ENCODE results near the gene MAP3K7. TPM values are rescaled to one million over a fixed set of nuclear protein-coding genes. Genes with fewer than 3 reads are reported as not detected.

Gene MAP3K7
- total RNA-seq, 1 experiment from 2014 or later, result 31.9 TPM

GRCh38 chr6:90466154-90466940 lies 120.5 kb downstream of the MAP3K7 start:
- TF ChIP-seq CTCF (conservative IDR thresholded peaks at IDR 0.05), result no peak
- no peak for TF ChIP-seq EZH2 (IDR thresholded peaks at IDR 0.05; ENCODE audit: low read depth)
- POLR2A ChIA-PET (ENCODE audit: unreplicated experiment), result no interaction called here
- no peak overlapping the region for H2AFZ ChIP-seq
- H3K79me2 ChIP-seq (ENCODE audit: low read depth), result no peaks in the 10 kb centered on the region
- H3K4me3 ChIP-seq, result no peak overlapping the region
- CTCF ChIA-PET, result no interaction called here
- no peak for DNase-seq
- H3K4me2 ChIP-seq, result no peak overlapping the region
- no peaks in the 10 kb centered on the region for H3K9me2 ChIP-seq (ENCODE audit: insufficient read depth)
- no peaks in the 10 kb centered on the region for H4K20me1 ChIP-seq (ENCODE audit: insufficient read depth)
- H3K9me3 ChIP-seq (ENCODE audit: insufficient read depth, low read depth), result no peaks in the 10 kb centered on the region
- no peak overlapping the region for H3K27ac ChIP-seq
- no peaks in the 10 kb centered on the region for H3F3A ChIP-seq (ENCODE audit: insufficient read depth, low read depth)
- intact Hi-C loops (cut with micrococcal nuclease; ENCODE audit: unreplicated experiment), result no loop called here
- no peaks in the 10 kb centered on the region for H3K27me3 ChIP-seq (ENCODE audit: insufficient read depth, low read depth)
- no TSS peak for BruUV-seq (replicated peaks)
- no peaks in the 10 kb centered on the region for H3K4me1 ChIP-seq (replicated peaks; ENCODE audit: insufficient read depth)
- H3K36me3 ChIP-seq (ENCODE audit: low read depth), result no peaks in the 10 kb centered on the region

GRCh38 chr6:90465686-90466085 lies 121.2 kb downstream of the MAP3K7 start:
- H3K36me3 ChIP-seq (ENCODE audit: low read depth), result no peaks in the 10 kb centered on the region
- POLR2A ChIA-PET (ENCODE audit: unreplicated experiment), result no interaction called here
- H2AFZ ChIP-seq, result no peak overlapping the region
- H3K27ac ChIP-seq, result no peak overlapping the region
- H3K4me2 ChIP-seq, result no peak overlapping the region
- no peak overlapping the region for H3K4me3 ChIP-seq
- no peaks in the 10 kb centered on the region for H3K27me3 ChIP-seq (ENCODE audit: insufficient read depth, low read depth)
- H3K4me1 ChIP-seq (replicated peaks; ENCODE audit: insufficient read depth), result no peaks in the 10 kb centered on the region
- intact Hi-C loops (cut with micrococcal nuclease; ENCODE audit: unreplicated experiment), result no loop called here
- BruUV-seq (replicated peaks), result no TSS peak
- H3K79me2 ChIP-seq (ENCODE audit: low read depth), result no peaks in the 10 kb centered on the region
- CTCF ChIA-PET, result no interaction called here
- no peaks in the 10 kb centered on the region for H3F3A ChIP-seq (ENCODE audit: insufficient read depth, low read depth)
- H3K9me2 ChIP-seq (ENCODE audit: insufficient read depth), result no peaks in the 10 kb centered on the region
- TF ChIP-seq EZH2 (IDR thresholded peaks at IDR 0.05; ENCODE audit: low read depth) (no peak), CTCF (conservative IDR thresholded peaks at IDR 0.05) (no peak)
- no peaks in the 10 kb centered on the region for H3K9me3 ChIP-seq (ENCODE audit: insufficient read depth, low read depth)
- no peaks in the 10 kb centered on the region for H4K20me1 ChIP-seq (ENCODE audit: insufficient read depth)
- DNase-seq, result no peak

GRCh38 chr6:90464507-90464906 lies 122.4 kb downstream of the MAP3K7 start:
- no peaks in the 10 kb centered on the region for H3K9me2 ChIP-seq (ENCODE audit: insufficient read depth)
- peaks cover 2% of the 10 kb centered on the region for H3K4me1 ChIP-seq (replicated peaks; ENCODE audit: insufficient read depth)
- POLR2A ChIA-PET (ENCODE audit: unreplicated experiment), result no interaction called here
- intact Hi-C loops (cut with micrococcal nuclease; ENCODE audit: unreplicated experiment), result no loop called here
- no peak for DNase-seq
- no peaks in the 10 kb centered on the region for H3K27me3 ChIP-seq (ENCODE audit: insufficient read depth, low read depth)
- no peak overlapping the region for H3K27ac ChIP-seq
- no peaks in the 10 kb centered on the region for H4K20me1 ChIP-seq (ENCODE audit: insufficient read depth)
- no peak for TF ChIP-seq EZH2 (IDR thresholded peaks at IDR 0.05; ENCODE audit: low read depth)
- TF ChIP-seq CTCF (conservative IDR thresholded peaks at IDR 0.05), result no peak
- BruUV-seq (replicated peaks), result no TSS peak
- no peak overlapping the region for H3K4me2 ChIP-seq
- no peak overlapping the region for H2AFZ ChIP-seq
- H3K4me3 ChIP-seq, result no peak overlapping the region
- H3F3A ChIP-seq (ENCODE audit: insufficient read depth, low read depth), result no peaks in the 10 kb centered on the region
- no peaks in the 10 kb centered on the region for H3K79me2 ChIP-seq (ENCODE audit: low read depth)
- CTCF ChIA-PET, result no interaction called here
- no peaks in the 10 kb centered on the region for H3K36me3 ChIP-seq (ENCODE audit: low read depth)
- H3K9me3 ChIP-seq (ENCODE audit: insufficient read depth, low read depth), result no peaks in the 10 kb centered on the region
